ENCODE data around the gene EXOC4.

The EXOC4 gene

DNA sequence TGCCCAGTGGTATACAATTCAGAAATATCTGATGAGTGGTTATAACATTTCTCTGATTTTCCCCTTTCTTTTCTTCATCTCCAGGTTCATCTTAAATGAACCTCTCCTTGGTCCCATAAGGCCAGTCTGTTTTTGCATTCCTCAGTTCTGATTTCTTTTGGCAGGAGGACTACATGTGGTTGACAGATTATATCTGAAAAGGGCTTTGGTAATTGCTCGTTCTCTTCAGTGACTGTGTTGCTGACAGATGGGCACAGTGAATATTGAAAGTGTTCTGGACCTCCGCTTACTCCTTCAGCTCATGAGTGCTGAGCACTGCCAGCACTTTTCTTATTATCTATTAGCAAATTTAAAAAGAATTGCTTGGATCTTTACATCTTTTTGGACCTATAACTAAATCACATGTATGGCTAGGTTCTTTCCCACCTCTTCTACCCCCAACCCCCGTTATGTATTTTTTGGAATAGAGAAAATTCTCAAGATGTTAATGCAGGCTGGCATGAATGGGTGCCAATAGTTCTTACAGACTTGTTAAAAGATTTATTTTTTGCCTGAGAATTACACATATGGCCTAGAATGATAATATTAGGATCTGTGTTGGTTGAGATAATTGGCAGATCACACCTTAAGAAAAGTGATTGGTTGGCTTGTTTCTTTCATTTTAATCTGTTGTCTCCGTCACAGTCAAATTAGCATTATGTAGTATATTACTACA is 323.0 kb downstream of the EXOC4 start:
- Histone ChIP-seq H3K9me3 (ENCODE audit: low read length) (no peaks in the 10 kb centered on the region), H3K27me3 (ENCODE audit: insufficient read depth, low read length) (no peaks in the 10 kb centered on the region), H2AFZ (ENCODE audit: low read depth, low read length) (no peak overlapping the region), H3K4me3 (ENCODE audit: low read length) (no peak overlapping the region), H3K4me1 (ENCODE audit: insufficient read depth, low read length) (no peaks in the 10 kb centered on the region), H3K36me3 (ENCODE audit: insufficient read depth, low read length) (no peaks in the 10 kb centered on the region)

DNA sequence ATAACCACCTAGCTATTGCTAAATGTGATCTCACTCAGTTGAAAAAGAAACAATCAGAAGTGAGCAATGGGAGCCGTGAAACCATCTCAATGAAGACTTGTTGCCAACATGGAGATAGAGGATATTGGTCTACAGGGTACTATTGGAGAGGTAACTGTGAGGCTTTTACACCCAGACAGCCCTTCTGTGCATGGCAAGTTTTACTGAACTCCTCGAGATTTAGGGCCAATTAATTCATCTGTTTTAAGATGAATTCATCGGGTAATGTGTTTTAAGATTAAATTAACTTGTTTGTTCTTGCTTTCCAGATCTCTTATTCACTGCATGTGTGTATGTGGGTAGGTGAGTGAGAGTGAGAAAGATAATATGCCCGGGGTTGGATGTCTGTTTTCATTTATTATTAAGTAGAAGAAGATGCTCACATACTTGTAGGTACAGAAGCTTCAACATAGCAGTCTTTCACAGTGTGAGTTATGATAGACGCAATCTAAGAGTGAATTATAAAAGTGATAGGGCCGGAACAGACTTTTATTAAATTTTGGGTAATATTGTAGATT is 323.8 kb downstream of the EXOC4 start:
- H3K27me3 ChIP-seq (ENCODE audit: insufficient read depth, low read length): no peaks in the 10 kb centered on the region
- H3K36me3 ChIP-seq (ENCODE audit: insufficient read depth, low read length): no peaks in the 10 kb centered on the region
- H3K4me3 ChIP-seq (ENCODE audit: low read length): no peak overlapping the region
- H3K4me1 ChIP-seq (ENCODE audit: insufficient read depth, low read length): no peaks in the 10 kb centered on the region
- no peaks in the 10 kb centered on the region for H3K9me3 ChIP-seq (ENCODE audit: low read length)
- H2AFZ ChIP-seq (ENCODE audit: low read depth, low read length): no peak overlapping the region

GRCh38 chr7:133582766-133583523 is 330.1 kb downstream of the EXOC4 start:
- H3K27me3 ChIP-seq (ENCODE audit: insufficient read depth, low read length): no peaks in the 10 kb centered on the region
- no peaks in the 10 kb centered on the region for H3K4me1 ChIP-seq (ENCODE audit: insufficient read depth, low read length)
- H3K4me3 ChIP-seq (ENCODE audit: low read length): no peak overlapping the region
- H3K36me3 ChIP-seq (ENCODE audit: insufficient read depth, low read length): no peaks in the 10 kb centered on the region
- H2AFZ ChIP-seq (ENCODE audit: low read depth, low read length): no peak overlapping the region
- H3K9me3 ChIP-seq (ENCODE audit: low read length): peaks cover 1% of the 10 kb centered on the region

GRCh38 chr7:133583545-133584171 is 330.8 kb downstream of the EXOC4 start:
- Histone ChIP-seq H3K4me3 (ENCODE audit: low read length) (no peak overlapping the region), H3K36me3 (ENCODE audit: insufficient read depth, low read length) (no peaks in the 10 kb centered on the region), H3K9me3 (ENCODE audit: low read length) (peaks cover 1% of the 10 kb centered on the region), H3K27me3 (ENCODE audit: insufficient read depth, low read length) (no peaks in the 10 kb centered on the region), H3K4me1 (ENCODE audit: insufficient read depth, low read length) (no peaks in the 10 kb centered on the region), H2AFZ (ENCODE audit: low read depth, low read length) (no peak overlapping the region)

DNA sequence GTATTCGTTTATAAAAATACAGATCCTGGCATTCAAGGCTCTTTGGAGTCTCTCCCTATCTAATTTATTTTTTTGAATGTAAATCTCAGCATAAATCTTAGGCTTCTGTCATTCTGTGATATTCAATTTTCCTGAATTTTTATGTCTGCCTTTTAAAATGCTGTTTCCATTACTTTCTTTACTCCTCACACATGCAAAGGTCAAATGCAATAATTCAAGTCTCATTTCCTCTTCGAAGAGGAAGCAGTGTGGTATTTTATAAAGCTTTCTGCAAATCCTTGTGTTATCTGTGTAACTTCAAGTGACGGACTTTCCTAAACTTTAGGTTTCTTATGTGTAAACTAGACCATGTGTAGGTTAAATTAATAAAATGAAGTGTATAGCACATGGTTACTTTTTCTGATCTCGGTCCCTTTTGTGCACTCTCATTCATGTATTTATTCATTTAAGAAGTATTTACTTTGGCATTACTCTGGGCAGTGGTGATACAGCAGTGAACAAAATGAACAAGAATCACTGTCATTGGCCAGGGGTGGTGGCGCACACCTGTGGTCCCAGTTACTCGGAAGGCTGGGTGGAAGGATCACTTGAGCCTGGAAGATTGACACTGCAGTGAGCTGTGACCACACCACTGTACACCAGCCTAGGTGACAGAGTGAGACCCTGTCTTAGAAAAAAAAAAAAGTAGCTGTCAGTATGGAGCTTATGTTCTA is 332.2 kb downstream of the EXOC4 start:
- Histone ChIP-seq H3K27me3 (ENCODE audit: insufficient read depth, low read length) (no peaks in the 10 kb centered on the region), H3K36me3 (ENCODE audit: insufficient read depth, low read length) (no peaks in the 10 kb centered on the region), H3K9me3 (ENCODE audit: low read length) (peaks cover 1% of the 10 kb centered on the region), H3K4me3 (ENCODE audit: low read length) (no peak overlapping the region), H3K4me1 (ENCODE audit: insufficient read depth, low read length) (no peaks in the 10 kb centered on the region), H2AFZ (ENCODE audit: low read depth, low read length) (no peak overlapping the region)

- H3K9me3 ChIP-seq (ENCODE audit: low read length): peaks cover 1% of the 10 kb centered on the region
- no peaks in the 10 kb centered on the region for H3K36me3 ChIP-seq (ENCODE audit: insufficient read depth, low read length)
- H2AFZ ChIP-seq (ENCODE audit: low read depth, low read length): no peak overlapping the region
Measured at GRCh38 chr7:133586253-133586652, 333.4 kb downstream of the EXOC4 start.

GRCh38 chr7:133587903-133588302 is 335.0 kb downstream of the EXOC4 start:
- Histone ChIP-seq H3K36me3 (ENCODE audit: insufficient read depth, low read length) (no peaks in the 10 kb centered on the region), H3K27me3 (ENCODE audit: insufficient read depth, low read length) (no peaks in the 10 kb centered on the region), H3K9me3 (ENCODE audit: low read length) (peaks cover 1% of the 10 kb centered on the region), H3K4me1 (ENCODE audit: insufficient read depth, low read length) (no peaks in the 10 kb centered on the region), H3K4me3 (ENCODE audit: low read length) (no peak overlapping the region), H2AFZ (ENCODE audit: low read depth, low read length) (no peak overlapping the region)

More at GRCh38 chr7:133586253-133586652, 333.4 kb downstream of the EXOC4 start:
- no peak overlapping the region for H3K4me3 ChIP-seq (ENCODE audit: low read length)
- no peaks in the 10 kb centered on the region for H3K27me3 ChIP-seq (ENCODE audit: insufficient read depth, low read length)
- H3K4me1 ChIP-seq (ENCODE audit: insufficient read depth, low read length): no peaks in the 10 kb centered on the region

DNA sequence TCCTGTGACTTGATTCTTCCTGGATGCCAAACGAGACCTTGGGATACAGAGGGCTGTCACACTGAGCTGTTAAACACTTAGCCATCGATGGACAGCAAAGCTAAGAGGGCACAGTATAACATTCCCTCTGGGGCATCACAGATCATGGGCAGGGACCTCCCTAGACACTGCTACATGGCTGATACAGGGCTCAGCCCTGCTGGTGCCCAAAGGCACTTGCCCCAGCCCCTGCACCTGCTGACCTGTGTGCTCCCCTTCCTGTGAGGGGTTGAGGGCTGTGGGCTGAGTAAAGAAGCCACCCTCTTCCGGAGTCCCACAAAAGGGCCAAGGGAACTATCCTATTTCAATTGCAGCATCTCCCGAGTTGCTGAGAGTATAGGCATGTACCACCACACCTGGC is 337.9 kb downstream of the EXOC4 start:
- Histone ChIP-seq H3K4me1 (ENCODE audit: insufficient read depth, low read length) (no peaks in the 10 kb centered on the region), H2AFZ (ENCODE audit: low read depth, low read length) (no peak overlapping the region), H3K27me3 (ENCODE audit: insufficient read depth, low read length) (no peaks in the 10 kb centered on the region), H3K9me3 (ENCODE audit: low read length) (no peaks in the 10 kb centered on the region), H3K36me3 (ENCODE audit: insufficient read depth, low read length) (no peaks in the 10 kb centered on the region), H3K4me3 (ENCODE audit: low read length) (no peak overlapping the region)

- Histone ChIP-seq H3K4me1 (ENCODE audit: insufficient read depth, low read length) (no peaks in the 10 kb centered on the region), H3K9me3 (ENCODE audit: low read length) (no peaks in the 10 kb centered on the region), H3K4me3 (ENCODE audit: low read length) (no peak overlapping the region), H3K36me3 (ENCODE audit: insufficient read depth, low read length) (no peaks in the 10 kb centered on the region), H3K27me3 (ENCODE audit: insufficient read depth, low read length) (no peaks in the 10 kb centered on the region), H2AFZ (ENCODE audit: low read depth, low read length) (no peak overlapping the region)
Measured at GRCh38 chr7:133591704-133592340, 338.9 kb downstream of the EXOC4 start.

GRCh38 chr7:133593561-133593960 is 340.7 kb downstream of the EXOC4 start:
- no peak overlapping the region for H2AFZ ChIP-seq (ENCODE audit: low read depth, low read length)
- H3K27me3 ChIP-seq (ENCODE audit: insufficient read depth, low read length): no peaks in the 10 kb centered on the region
- H3K4me3 ChIP-seq (ENCODE audit: low read length): no peak overlapping the region
- no peaks in the 10 kb centered on the region for H3K9me3 ChIP-seq (ENCODE audit: low read length)
- H3K36me3 ChIP-seq (ENCODE audit: insufficient read depth, low read length): no peaks in the 10 kb centered on the region
- no peaks in the 10 kb centered on the region for H3K4me1 ChIP-seq (ENCODE audit: insufficient read depth, low read length)

DNA sequence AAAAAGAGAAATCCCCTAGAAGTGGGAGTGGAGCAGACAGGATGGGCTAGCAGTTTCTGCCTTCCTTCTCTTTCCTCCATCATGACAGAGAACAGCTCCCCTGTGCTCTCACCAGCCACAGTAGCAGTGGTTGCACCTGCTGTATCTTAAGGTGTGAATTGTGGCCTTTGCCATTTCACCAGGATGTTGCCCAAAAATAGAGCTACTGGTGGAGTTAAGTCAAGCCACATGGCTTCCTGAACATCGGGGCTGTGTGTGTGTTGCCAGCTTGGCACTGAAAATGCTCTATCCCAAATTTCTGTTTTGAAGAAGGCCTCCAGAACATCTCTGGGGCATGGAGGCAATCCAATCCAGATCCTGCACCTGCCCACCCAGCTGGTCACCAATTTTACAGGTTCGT is 348.7 kb downstream of the EXOC4 start:
- Histone ChIP-seq H3K27me3 (ENCODE audit: insufficient read depth, low read length) (no peaks in the 10 kb centered on the region), H2AFZ (ENCODE audit: low read depth, low read length) (no peak overlapping the region), H3K9me3 (ENCODE audit: low read length) (no peaks in the 10 kb centered on the region), H3K4me1 (ENCODE audit: insufficient read depth, low read length) (peaks cover 4% of the 10 kb centered on the region), H3K4me3 (ENCODE audit: low read length) (no peak overlapping the region), H3K36me3 (ENCODE audit: insufficient read depth, low read length) (no peaks in the 10 kb centered on the region)

GRCh38 chr7:133602291-133602690 is 349.4 kb downstream of the EXOC4 start:
- Histone ChIP-seq H3K9me3 (ENCODE audit: low read length) (no peaks in the 10 kb centered on the region), H3K36me3 (ENCODE audit: insufficient read depth, low read length) (no peaks in the 10 kb centered on the region), H3K27me3 (ENCODE audit: insufficient read depth, low read length) (no peaks in the 10 kb centered on the region), H3K4me3 (ENCODE audit: low read length) (no peak overlapping the region), H2AFZ (ENCODE audit: low read depth, low read length) (no peak overlapping the region), H3K4me1 (ENCODE audit: insufficient read depth, low read length) (peaks cover 4% of the 10 kb centered on the region)
